ENCODE results near the gene SULT1A2.

GRCh38 chr16:28610595-28611191, 13.8 kb upstream of the SULT1A2 start:
- TF ChIP-seq, protein P1, sequence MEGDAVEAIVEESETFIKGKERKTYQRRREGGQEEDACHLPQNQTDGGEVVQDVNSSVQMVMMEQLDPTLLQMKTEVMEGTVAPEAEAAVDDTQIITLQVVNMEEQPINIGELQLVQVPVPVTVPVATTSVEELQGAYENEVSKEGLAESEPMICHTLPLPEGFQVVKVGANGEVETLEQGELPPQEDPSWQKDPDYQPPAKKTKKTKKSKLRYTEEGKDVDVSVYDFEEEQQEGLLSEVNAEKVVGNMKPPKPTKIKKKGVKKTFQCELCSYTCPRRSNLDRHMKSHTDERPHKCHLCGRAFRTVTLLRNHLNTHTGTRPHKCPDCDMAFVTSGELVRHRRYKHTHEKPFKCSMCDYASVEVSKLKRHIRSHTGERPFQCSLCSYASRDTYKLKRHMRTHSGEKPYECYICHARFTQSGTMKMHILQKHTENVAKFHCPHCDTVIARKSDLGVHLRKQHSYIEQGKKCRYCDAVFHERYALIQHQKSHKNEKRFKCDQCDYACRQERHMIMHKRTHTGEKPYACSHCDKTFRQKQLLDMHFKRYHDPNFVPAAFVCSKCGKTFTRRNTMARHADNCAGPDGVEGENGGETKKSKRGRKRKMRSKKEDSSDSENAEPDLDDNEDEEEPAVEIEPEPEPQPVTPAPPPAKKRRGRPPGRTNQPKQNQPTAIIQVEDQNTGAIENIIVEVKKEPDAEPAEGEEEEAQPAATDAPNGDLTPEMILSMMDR (IDR thresholded peaks at IDR 0.05), result no peak
- TF ChIP-seq POLR2A (IDR thresholded peaks at IDR 0.05), result no peak

Measured in tibial nerve (tissue), 3 donors.